Measurements from ENCODE around the gene NDUFS4.

Gene NDUFS4

DNA sequence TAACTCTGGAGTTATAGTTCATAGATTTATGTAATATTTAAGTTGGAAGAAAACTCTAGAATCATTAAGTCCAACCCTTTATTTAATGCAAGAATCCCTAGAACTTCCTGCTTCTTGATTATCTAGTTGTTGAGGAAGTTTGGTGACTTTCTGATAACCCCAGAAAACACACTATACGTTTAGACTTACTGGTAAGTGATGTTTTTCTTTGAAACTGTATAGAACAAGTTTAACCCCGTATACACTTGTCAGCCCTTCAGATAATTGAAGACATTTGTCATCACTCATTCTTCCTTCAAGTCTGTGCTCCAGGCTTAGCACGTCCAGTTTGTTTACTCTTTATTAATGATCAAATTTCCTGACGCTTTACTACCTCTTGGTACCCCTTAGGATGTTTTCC, 9.0 kb downstream of the NDUFS4 start:
- peak; percentile 24 for DNase-seq (ENCODE audit: low read depth)
- H3K4me3 ChIP-seq (ENCODE audit: low read length) = no peak overlapping the region
- TF ChIP-seq, protein P1, sequence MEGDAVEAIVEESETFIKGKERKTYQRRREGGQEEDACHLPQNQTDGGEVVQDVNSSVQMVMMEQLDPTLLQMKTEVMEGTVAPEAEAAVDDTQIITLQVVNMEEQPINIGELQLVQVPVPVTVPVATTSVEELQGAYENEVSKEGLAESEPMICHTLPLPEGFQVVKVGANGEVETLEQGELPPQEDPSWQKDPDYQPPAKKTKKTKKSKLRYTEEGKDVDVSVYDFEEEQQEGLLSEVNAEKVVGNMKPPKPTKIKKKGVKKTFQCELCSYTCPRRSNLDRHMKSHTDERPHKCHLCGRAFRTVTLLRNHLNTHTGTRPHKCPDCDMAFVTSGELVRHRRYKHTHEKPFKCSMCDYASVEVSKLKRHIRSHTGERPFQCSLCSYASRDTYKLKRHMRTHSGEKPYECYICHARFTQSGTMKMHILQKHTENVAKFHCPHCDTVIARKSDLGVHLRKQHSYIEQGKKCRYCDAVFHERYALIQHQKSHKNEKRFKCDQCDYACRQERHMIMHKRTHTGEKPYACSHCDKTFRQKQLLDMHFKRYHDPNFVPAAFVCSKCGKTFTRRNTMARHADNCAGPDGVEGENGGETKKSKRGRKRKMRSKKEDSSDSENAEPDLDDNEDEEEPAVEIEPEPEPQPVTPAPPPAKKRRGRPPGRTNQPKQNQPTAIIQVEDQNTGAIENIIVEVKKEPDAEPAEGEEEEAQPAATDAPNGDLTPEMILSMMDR (IDR thresholded peaks at IDR 0.05; ENCODE audit: insufficient read depth, low read depth, low read length, missing control alignments) = no peak

DNA sequence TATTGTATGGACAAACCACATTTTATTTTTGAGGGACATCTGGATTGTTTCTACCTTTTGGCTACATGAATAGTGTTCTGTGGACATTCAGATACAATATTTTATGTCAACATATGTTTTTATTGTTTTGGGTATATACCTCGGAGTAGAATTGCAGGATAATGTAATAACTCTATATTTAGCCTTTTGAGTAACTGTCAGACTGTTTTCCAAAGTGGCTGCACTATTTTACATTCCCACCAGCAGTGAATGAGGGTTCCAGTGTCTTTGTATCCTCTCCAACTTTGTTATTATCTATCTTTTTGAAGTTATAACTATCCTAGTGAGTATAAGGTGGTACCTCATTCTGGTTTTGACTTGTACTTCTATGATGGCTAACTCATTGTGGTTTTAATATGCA, 11.0 kb downstream of the NDUFS4 start:
- no peak for DNase-seq (ENCODE audit: low read depth)
- TF ChIP-seq, protein P1 (IDR thresholded peaks at IDR 0.05; ENCODE audit: insufficient read depth, low read depth, low read length, missing control alignments) = no peak

GRCh38 chr5:53575101-53575500, 14.7 kb downstream of the NDUFS4 start:
- DNase-seq (ENCODE audit: low read depth) = no peak
- TF ChIP-seq, protein P1 (IDR thresholded peaks at IDR 0.05; ENCODE audit: insufficient read depth, low read depth, low read length, missing control alignments) = no peak

More for the DNA sequence above, 11.0 kb downstream of the NDUFS4 start:
- H3K4me3 ChIP-seq (ENCODE audit: low read length) = no peak overlapping the region

DNA sequence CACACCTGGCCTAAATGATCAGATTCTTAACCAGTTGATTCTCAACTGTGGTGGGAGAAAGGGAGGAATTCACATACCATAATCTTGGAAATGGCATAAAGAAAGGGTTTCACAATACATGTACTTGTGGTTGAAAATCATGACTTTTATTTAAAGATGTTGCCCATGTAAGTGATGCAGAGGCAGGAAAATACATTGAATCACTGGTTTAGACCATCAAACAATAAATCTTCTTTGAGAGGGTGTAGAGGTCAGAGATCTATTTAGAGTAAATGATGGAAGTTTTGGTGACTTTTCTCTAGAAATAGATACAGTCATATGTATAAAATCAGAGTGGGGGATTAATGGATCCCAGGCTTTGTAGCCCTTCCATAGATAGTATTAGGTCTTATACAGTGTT, 15.4 kb downstream of the NDUFS4 start:
- H3K4me3 ChIP-seq (ENCODE audit: low read length) = no peak overlapping the region
- TF ChIP-seq, protein P1 (IDR thresholded peaks at IDR 0.05; ENCODE audit: insufficient read depth, low read depth, low read length, missing control alignments) = no peak
- no peak for DNase-seq (ENCODE audit: low read depth)

More at GRCh38 chr5:53575101-53575500, 14.7 kb downstream of the NDUFS4 start:
- no peak overlapping the region for H3K4me3 ChIP-seq (ENCODE audit: low read length)

DNA sequence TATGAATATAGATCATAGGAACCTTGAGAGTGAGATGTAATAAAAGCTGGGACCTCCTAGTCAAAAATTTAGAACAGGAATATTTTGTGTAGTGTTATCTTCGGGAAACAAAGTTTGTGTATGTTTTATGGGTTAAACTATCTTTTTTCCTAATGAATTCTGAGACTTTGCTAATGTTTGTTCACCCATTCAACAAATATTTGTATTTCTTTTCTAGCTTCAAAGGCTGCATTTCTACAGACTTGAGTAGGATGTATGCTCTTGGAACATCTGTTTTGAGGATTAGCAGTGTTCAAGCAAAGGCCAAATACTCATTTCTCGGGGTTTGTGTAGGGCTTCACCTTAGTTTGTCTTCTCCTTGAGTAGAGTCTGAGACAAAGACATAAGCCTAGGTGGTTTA, 16.2 kb downstream of the NDUFS4 start:
- no peak for DNase-seq (ENCODE audit: low read depth)
- H3K4me3 ChIP-seq (ENCODE audit: low read length) = no peak overlapping the region
- TF ChIP-seq, protein P1 (IDR thresholded peaks at IDR 0.05; ENCODE audit: insufficient read depth, low read depth, low read length, missing control alignments) = no peak

GRCh38 chr5:53578854-53579253, 18.4 kb downstream of the NDUFS4 start:
- DNase-seq (ENCODE audit: low read depth) = no peak
- TF ChIP-seq, protein P1 (IDR thresholded peaks at IDR 0.05; ENCODE audit: insufficient read depth, low read depth, low read length, missing control alignments) = no peak
- H3K4me3 ChIP-seq (ENCODE audit: low read length) = no peak overlapping the region

GRCh38 chr5:53580547-53580946, 20.1 kb downstream of the NDUFS4 start:
- H3K4me3 ChIP-seq (ENCODE audit: low read length) = no peak overlapping the region
- DNase-seq (ENCODE audit: low read depth) = no peak
- TF ChIP-seq, protein P1 (IDR thresholded peaks at IDR 0.05; ENCODE audit: insufficient read depth, low read depth, low read length, missing control alignments) = no peak

Measured in epithelial cell of esophagus (primary cell).